Embryonic facial prominence (tissue), 1 donor: Measurements from ENCODE around the gene TOMM20L.
A peak's percentile ranks its signal among the peaks of the same experiment; 100 is the strongest.
"Not testable (repeated sequence)": the region's sequence is repeated elsewhere in the genome, so short reads cannot be mapped to it uniquely, and the experiment has no call there.

ENCODE experiments used
- DNase-seq: peaks from one replicate; pipeline ENCODE4 v3.0.0-alpha.2; 2016; ENCODE audit errors: extremely low spot score

Gene TOMM20L

GRCh38 chr14:58395812-58396788 is at the start of gene TOMM20L:
Gene TOMM20L (plus strand): TSS chr14:58395930. CDS start chr14:58395958, 28 bp downstream.
- DNase-seq, result peak; percentile 7

GRCh38 chr14:58353516-58354299 is 42.0 kb upstream of the TOMM20L start:
- DNase-seq, result no peak

GRCh38 chr14:58354808-58355207 is 40.9 kb upstream of the TOMM20L start:
- no peak for DNase-seq

GRCh38 chr14:58356268-58356667 is 39.5 kb upstream of the TOMM20L start:
- no peak for DNase-seq

- not testable (repeated sequence) for DNase-seq
Measured at GRCh38 chr14:58362272-58362671, 33.5 kb upstream of the TOMM20L start.

GRCh38 chr14:58362798-58363412 is 32.8 kb upstream of the TOMM20L start:
- DNase-seq, result no peak

- no peak for DNase-seq
Measured at GRCh38 chr14:58364316-58364715, 31.4 kb upstream of the TOMM20L start.

GRCh38 chr14:58367296-58367695 is 28.4 kb upstream of the TOMM20L start:
- DNase-seq, result no peak

GRCh38 chr14:58368956-58369355 is 26.8 kb upstream of the TOMM20L start:
- DNase-seq, result no peak

GRCh38 chr14:58376791-58377190 is 18.9 kb upstream of the TOMM20L start:
- no peak for DNase-seq

- no peak for DNase-seq
Measured at GRCh38 chr14:58390830-58391229, 4.9 kb upstream of the TOMM20L start.

- no peak for DNase-seq
Measured at GRCh38 chr14:58395562-58395811, 243 bp upstream of the TOMM20L start.

- no peak for DNase-seq
Measured at GRCh38 chr14:58397156-58397555, 1.4 kb downstream of the TOMM20L start.

- no peak for DNase-seq
Measured at GRCh38 chr14:58398495-58398894, 2.8 kb downstream of the TOMM20L start.

- DNase-seq, result no peak
Measured at GRCh38 chr14:58398895-58399294, 3.2 kb downstream of the TOMM20L start.

- DNase-seq, result no peak
Measured at GRCh38 chr14:58401587-58401986, 5.9 kb downstream of the TOMM20L start.

GRCh38 chr14:58408681-58409215 is 13.0 kb downstream of the TOMM20L start:
- DNase-seq, result no peak

- DNase-seq, result no peak
Measured at GRCh38 chr14:58414845-58415244, 19.1 kb downstream of the TOMM20L start.

GRCh38 chr14:58415636-58416547 is 20.2 kb downstream of the TOMM20L start:
- no peak for DNase-seq

GRCh38 chr14:58416934-58417333 is 21.2 kb downstream of the TOMM20L start:
- DNase-seq, result not testable (repeated sequence)

GRCh38 chr14:58426670-58427280 is 31.0 kb downstream of the TOMM20L start:
- peak; percentile 77 for DNase-seq
